ENCODE results near the gene CRYGC.
"Not testable (repeated sequence)": the region's sequence is repeated elsewhere in the genome, so short reads cannot be mapped to it uniquely, and the experiment has no call there.

CRYGC gene, protein sequence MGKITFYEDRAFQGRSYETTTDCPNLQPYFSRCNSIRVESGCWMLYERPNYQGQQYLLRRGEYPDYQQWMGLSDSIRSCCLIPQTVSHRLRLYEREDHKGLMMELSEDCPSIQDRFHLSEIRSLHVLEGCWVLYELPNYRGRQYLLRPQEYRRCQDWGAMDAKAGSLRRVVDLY

DNA sequence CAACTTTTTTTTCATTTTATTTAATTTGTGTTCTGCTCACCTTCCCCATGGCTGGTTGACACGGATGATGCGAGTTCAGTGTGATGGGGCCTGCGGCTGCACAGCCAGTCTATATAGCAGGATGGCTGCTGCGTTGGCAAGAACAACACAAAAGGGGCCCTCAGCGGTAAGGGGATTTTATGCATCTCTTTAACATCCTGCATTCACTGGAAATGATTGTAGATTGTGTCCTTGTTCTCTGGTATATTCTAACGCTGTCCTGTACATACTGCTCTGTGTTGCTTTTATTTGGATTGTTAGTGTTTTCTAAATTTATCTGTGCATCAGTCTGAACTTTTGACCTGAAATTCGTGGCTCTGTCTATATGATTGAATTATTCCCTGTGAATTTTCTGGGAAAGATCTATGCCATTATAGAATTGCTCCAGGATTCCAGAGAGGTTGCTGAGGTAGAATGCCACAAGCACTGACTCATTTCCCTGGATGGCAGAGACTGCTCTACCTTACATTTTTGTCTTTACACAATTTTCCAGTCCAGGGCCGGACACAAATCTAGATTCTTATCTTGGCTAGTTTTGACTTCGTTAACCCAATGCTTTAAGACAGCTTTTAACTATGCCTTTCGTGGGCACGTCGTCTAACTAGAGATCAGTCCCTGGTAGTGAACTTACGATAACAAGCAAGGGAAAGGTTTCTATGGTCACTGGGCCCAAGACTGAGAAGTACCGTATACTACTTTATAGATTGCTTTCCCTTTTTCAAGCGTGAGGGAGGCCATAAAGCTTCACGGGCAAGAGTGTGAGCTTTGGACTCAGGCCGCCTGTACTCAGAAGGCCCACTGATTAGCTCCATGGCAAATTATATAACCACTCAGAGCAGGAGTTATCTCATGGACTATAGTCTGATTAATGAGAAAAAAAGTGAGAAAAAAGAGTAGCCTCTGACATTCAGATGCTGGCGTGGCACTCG, at the start of gene CRYGC:
TSS of gene CRYGC (minus strand) at position 85 of the 968 bp plus-strand sequence. CDS start at position 49, 36 bp downstream.
- no peak for DNase-seq

DNA sequence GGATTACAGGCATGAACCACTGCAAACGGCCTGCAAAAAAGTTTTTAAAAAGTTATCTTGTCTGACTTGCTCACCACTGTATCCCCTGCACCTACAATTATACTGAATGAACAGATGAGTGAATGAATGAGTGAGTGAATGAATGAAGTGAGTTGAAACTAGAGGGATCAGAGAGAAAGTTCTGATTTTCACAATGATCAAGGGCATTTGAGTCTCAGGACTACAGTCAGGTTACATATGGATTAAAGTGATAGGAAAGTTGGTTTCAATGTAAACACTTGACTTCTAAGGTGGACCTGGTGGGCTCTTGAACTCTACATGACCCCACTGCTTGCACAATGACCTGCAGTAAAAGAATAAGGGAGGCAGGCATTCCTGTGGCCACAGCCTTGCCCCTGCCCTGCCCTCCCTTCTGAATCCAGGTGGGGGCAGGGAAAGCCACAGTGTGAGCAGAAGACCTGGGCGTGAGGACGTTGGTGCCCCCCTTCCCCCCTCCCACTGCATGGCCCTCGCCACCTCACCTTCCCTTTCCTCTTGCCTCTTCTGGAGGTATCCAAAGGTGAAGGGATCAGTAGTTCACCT, 49.5 kb upstream of the CRYGC start:
- no peak for DNase-seq

DNA sequence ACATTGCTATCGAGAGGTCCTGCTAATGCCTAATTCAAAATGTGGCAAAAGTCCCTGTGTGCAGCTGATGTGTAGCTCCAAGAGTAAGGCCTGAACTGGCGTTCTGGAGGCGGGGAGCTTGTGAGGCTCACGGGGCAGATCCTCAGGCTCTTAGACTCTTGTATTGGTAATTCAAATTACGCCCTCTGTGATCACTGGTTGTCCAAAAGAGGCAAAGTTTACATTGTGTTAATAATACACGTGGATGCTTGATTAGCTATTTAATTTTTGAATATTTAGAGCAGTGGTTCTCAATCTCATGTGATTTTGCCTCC, 46.2 kb upstream of the CRYGC start:
- DNase-seq, result no peak

DNA sequence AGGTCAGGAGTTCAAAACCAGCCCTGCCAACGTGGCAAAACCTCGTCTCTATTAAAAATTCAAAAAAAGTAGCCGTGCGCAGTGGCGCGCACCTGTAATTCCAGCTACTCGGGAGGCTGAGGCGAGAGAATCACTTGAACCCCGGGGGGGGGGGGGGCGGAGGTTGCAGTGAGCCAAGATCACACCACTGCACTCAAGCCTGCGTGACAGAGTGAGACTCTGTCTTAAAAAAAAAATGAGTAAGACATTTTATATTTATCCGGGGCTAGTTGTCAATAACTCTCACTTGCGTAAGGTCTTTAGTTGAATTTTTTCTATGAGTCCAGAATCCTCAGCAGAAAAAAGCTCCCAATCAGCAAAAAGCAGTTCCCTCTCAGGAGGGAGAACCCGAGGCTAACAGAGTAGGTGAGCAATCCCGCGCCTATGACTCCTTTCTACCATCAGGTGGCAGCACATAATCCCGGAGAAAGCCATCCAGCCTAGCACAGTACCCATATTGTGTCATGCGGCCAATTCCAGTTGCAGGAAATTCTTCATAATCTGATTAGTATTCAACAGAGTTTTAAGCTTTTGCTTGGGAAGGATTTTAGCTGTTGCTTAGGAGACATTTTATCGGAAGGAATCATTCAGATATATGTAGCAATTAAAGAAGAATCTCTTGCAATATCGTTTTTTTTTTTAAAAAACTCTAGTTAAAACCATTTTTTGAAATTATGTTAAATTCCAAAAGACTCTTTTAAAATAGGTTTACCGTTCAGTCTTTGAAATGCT, 45.6 kb upstream of the CRYGC start:
- DNase-seq, result peak; percentile 57

DNA sequence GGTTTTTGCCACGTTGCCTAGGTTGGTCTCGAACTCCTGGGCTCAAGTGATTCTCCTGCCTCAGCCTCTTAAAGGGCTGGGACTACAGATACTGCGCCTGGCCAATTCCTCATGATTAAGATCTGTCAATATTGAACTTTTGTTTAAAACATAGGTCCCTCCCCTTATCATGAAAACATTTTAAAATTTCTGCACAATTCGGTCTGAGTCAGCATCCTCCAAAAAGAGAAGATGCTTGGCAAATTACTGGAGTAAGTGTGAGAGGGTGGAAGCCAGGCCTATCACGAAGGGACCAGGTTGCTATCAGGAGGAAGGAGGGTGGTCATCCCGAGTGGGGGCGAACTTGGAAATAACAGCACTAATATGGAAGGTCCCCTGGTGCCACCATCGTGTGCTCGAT, 44.5 kb upstream of the CRYGC start:
- DNase-seq, result no peak

DNA sequence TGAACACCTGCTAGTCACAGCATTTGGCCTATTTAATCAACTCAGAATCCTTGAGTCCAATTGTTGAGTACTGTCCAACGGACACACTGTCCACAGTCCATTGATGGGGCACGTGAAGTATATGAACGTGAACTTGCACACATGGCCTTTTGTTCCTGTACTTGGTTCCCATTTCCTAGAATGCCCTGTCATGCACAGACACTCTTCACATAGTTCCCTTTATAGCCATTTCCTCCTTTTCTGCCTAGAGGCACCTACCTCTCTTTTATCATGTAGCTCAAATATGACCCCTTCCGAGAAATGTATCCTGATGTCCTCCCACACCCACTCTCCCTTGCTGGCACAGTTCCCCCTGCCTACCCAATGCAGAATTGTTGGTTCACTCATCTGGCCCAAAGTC, 42.5 kb upstream of the CRYGC start:
- DNase-seq, result no peak

DNA sequence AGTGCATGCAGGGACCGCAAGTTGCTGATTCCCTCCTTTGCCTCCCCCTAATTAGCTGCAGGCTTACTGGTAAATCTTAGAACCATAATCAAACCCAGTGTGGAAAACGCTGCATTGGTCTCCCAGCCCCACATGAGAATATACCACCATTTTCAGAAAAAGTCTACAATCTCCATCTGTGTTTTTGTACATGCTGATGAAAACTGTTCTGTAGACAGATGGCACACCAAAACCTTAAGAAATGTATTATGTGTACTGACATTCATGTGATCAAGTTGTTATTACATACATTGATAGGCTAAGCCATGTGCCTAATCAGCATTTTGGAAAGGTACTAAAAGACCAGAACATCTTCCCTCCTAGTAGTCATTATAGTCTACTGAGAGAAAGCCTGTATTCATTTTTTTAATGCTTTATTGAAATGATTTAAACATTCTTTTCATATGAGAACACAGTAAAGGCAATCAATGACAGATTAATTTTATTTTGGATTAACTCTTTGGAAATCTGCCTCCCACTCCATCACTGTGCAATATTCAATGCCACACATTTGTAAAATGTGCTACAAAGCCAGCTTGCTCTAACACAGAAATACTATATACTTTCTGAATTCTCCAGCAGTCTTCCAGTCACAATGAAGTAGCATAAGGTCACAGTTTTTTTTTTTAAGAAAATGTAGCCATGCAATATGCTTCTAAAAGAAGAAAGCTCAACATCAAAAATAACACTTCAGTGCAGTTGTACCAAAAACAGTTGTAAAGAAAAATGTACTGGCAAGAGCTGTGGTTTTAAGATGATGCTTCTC, 35.5 kb upstream of the CRYGC start:
- DNase-seq, result no peak

DNA sequence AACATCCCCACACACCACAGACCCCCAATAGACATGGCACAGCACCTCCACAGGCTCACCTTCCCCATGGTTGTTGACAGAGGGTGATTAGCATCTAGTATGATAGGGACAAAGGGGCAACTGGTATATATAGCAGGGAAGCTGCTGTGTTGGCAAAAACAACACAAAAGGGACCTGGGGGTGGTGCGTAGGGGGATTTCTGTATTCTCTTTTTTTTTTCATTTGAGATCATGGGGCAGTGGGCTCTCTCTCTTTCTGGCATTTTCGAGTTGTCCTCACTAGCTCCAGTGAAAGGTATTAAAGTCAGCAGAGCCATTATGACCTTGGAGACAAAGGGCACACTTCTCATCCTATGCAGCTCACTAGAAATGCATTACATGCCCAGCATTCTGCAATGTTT, 33.9 kb upstream of the CRYGC start, which contains the start of gene CRYGA:
TSS of gene CRYGA (minus strand) at position 101 of the 400 bp plus-strand sequence. CDS start at position 68, 33 bp downstream.
- no peak for DNase-seq

DNA sequence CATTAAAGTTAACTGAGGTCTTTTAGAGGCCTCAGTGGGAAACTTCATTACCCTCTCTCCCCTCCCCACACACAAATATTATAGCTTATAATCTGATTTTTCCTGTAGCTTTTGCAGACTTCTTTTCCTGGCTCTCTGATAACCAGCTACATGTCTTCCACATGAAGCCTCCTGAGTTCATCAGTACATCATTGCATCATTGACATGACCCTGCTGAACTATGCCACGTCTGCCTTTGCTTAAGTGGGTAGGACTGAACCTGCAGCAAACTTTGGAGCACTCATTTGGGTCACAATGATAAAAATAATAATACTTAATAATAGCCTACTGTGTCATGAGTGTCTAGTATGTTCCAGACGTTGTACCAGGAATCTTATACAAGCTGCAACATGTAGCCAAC, 26.8 kb upstream of the CRYGC start:
- no peak for DNase-seq

DNA sequence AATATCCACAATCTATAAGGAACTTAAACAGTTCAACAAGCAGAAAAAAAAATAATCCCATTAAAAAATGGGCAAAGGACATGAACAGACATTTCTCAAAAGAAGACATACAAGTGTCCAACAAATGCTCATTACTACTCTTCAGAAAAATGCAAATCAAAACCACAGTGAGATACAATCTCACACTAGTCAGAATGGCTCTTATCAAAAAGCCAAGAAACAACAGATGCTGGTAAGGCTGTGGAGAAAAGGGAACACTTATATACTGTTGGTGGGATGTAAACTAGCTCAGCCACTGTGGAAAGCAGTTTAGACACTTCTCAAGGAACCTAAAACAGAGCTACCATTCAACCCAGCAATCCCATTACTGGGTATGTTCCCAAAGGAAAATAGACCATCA, 23.5 kb upstream of the CRYGC start:
- DNase-seq, result no peak

DNA sequence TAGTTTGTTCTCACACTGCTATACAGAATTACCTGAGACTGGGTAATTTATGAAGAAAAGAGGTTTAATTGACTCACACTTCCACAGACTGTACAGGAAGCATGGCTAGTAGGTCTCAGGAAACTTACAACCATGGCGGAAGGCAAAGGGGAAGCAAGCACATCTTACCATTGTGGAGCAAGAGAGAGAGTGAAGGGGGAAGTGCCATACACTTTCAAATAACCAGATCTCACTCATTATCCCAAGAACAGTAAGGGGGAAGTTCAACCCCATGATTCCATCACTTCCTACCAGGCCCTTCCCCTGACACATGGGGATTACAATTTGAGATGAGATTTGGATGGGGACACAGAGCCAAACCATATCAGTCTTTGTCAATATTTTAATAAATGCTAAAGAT, 21.3 kb upstream of the CRYGC start:
- DNase-seq, result no peak

DNA sequence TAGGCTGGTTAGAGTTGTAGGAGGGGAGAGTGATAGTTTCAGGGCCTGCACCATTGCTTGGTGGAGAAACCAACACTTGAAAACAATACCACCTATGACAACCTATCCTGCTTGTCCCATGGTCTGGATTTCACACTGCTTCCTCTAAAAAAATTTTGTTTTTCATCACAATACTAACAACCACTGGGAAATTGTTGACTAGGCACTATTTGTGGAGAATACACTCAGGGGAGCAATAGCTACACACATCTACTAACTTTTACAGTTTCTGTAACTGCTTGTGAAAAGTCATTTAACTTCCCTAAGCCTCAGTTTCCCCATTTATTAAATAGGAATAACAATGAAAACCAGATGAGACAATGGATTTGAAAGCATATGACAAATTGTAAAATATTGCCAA, 20.5 kb upstream of the CRYGC start:
- no peak for DNase-seq

DNA sequence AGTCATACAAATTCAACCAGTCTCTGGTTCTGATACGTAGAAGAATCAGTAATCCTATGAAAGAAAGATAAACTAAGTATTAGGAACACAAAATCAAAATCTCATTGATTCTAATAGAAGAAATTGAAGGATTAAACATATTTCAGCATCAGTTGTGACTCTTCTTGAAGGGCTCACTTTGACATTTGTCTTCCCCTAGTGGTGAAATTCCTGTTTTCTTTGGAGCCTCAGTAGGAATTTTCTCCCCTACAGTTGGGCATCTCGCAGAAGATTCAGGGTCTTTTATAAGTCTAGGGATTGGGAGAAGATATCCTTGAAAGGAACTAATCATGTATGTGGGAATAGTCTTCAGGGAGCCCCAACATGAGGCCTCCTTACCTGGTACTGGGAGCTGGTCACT, 19.2 kb upstream of the CRYGC start:
- no peak for DNase-seq

DNA sequence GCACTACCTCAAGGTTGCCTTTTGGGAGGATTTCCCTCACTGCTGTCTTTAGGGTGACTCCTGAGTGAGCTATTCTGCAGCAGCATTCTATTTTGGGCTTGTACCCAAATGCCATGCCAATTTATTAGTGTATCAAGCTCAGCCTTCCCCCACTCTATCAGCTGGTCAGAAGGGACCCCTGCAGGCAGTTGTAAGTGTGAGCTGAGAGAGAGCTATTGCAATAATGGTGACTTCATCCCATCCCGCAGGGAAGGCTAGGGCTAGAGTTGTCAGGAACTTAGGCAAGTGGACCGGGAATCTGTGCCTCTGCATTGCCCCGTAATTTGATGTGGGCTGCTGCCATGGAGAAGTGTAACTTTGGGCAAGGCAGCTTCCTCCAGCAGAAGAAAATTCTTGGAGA, 18.1 kb upstream of the CRYGC start:
- DNase-seq, result no peak

DNA sequence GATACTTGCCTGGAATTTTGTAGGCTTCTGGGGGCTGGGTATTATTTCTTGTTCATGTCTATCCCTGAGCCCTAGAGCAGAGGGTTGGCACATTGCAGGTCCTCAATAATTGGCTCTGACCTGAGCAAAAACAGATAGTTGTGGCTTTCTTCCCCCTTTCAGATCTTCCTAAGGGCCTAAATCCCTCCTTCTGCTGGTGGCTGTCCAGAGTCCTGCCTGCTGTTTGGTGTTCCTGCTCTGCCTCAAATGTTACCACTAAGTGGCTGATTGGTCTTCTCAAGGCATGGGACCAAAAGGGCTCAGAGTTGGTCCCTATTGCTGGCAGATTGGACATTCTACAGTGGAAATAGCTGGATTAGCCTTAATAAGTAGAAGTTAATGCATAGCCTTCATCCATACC, 17.4 kb upstream of the CRYGC start:
- DNase-seq, result no peak

DNA sequence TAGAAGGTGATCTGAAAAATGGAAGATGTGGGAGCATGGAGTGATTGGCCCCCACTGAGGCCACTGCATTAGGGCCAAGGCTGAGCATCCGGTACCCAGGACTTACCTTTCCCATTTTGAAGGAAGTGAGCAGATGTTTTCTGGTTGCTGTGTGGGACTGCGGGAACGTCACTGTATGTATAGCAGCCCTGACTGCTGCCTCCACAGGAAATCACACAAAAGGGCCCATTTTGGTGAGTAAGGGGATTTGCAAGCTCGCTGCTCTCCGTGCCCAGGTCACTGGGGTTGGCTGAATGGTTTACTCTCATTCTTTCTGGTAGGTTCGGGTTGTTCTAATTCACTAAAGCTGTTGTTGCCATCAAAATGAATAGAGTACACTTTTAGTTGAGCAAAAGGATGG, 16.4 kb upstream of the CRYGC start, which contains the start of gene CRYGB:
TSS of gene CRYGB (minus strand) at position 153 of the 400 bp plus-strand sequence. CDS start at position 115, 38 bp downstream.
- no peak for DNase-seq

DNA sequence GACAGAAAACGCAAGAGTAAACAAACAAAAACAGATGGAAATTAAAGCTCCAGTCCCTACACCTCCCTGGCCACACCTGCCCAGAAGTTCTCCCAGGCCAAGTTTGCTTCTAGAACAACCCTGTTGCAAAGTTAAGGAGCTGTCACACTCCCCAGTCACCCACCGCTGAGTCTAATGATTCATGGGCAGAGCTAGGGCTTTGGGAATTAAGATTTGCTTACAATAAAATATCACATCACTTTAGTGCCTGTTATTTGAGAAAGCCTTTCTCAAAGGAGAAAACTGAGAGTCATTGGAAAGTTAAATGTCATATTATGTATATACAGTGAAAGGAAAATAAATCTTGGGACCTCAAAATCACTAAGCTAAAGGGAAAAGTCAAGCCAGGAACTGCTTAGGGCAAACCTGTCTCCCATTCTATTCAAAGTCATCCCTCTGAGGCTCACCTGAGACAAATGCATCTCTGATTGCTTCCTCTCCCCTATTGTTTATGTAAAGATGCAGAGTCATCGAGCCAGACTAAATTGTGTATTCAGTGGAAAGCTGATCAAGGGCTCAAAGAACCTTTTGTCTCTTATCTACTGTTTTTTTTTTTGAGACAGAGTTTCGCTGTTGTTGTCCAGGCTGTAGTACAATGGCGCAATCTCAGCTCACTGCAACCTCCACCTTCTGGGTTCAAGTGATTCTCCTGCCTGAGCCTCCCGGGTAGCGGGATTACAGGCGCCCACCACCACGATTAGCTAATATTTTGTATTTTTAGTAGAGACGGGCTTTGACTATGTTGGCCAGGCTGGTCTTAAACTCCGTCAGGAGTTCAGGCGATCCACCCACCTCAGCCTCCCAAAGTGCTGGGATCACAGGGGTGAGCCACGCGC, 13.5 kb upstream of the CRYGC start:
- DNase-seq, result no peak

DNA sequence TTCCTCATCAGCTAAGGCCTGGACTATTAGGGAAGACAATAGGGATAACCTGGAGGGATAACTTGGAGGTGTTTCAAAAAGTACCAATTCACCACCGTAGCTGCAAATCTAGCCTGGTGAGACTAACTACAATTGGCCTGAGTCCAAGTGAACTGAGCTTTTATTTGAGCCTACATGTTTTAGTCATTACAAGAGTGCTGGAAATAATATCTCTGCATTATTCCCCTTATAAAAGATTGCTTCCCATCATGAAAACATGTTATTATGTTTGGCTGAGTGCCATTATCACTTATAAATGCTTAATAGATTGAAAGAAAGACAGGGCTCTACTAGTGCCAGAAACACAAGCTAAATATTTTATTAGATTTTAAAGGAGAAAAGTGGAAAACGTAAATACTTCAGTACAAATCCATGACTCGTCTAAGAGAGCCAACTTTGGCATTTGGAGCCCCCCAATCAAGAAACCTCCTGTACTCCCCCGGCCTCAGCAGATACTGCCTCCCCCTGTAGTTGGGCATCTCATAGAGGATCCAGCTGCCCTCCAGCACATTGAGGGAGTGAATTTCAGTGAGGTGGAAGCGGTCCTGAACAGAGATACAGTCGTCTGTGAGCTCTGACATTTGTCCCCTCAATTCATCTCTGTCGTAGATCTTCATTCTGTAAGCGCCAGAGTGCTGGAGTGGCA, 12.8 kb upstream of the CRYGC start:
- no peak for DNase-seq

DNA sequence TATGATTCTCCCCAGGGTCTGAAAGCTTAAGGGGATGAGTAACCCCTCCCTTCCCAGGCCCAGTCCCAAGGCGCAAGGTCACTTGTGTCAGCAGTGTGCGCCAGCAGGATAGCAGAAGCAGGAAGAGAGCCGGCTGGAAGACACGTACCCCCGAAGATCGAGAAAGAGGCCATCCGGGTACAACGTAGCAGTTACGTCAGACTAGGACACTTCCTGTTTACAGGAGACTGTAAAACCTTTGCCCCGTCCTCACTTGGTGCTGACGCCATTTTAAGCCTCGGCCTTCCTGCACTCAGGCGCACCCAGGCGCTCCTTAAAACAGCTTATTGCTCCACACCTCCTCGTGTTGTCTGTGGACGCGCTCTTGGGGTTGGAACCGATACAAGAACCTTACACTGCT, 9.8 kb upstream of the CRYGC start:
- no peak for DNase-seq

DNA sequence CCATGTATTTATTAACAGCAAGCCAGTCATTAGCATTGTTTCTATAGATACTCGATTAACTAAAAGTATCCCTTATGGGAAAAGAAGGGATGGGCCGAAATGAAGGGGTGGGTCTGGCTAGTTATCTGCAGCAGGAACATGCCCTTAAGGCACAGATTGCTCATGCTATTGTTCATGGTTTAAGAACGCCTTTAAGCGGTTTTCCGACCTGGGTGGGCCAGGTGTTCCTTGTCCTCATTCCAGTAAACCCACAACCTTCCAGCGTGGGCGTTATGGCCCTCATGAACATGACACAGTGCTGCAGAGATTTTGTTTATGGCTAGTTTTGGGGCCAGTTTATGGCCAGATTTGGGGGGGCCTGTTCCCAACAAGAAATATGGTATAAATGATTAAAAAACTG, 8.7 kb upstream of the CRYGC start:
- not testable (repeated sequence) for DNase-seq

DNA sequence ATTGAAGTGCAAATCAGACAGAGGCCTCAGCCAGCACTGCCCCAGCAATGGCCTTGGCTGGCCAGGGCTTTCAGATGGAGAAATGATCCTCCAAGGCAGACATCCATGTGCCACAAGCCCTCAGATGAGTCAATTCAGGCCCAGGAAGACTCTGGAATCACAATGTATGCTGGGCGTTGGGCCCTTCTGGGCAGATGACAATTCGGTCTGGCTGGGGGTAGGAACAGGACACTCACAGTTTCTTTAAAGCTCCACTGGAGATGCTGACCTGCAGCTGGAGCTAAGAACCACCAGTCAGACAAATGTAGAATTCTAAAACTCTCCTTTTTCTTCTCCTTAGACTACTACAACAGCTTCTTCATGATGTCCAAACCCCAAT, 7.1 kb upstream of the CRYGC start:
- DNase-seq, result no peak
